DMS153 (cell line): ENCODE data around the gene RPS27L.
A peak's percentile ranks its signal among the peaks of the same experiment; 100 is the strongest.
"Not testable (repeated sequence)": the region's sequence is repeated elsewhere in the genome, so short reads cannot be mapped to it uniquely, and the experiment has no call there.

ENCODE experiments used
- DNase-seq: peaks from one replicate; lab custom pipeline; 2025; lab: John Stamatoyannopoulos, UW

Gene RPS27L

DNA sequence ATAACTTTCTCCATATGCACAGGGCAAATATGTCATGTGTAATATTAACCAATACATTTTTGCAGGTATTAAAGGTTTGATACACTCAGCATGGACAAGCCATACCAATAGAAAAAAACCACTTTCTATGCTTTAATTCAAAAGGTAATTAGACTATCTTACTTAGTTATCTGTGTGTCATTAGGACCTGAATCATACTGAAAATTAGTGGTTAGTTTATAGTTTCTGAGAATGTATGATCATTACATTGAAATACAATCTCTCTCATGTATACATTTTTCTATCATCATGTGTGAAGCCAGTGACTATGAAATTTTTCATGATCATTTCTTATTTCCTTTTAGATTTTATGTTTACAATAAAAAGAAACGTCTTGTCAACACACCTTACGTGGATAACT lies 16.3 kb downstream of the RPS27L start:
- DNase-seq: no peak

DNA sequence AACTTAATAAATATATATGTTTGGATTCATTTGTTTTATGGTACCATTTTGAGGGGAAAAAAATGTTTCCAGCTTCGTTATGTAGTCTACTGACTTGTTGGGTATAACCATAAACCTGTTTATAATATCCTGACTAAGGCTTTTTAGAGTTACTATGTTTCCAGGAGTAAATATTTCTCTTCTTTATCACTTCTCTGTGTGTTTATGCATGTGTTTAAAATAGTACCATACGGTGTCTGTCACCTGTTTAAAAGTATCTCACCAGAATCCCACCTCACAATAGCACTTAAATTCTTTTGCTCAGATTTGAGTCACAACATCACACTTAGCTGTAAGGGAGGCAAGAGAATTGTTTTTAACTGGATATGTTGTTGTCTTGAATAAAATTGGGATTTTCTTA lies 20.5 kb downstream of the RPS27L start:
- no peak for DNase-seq

DNA sequence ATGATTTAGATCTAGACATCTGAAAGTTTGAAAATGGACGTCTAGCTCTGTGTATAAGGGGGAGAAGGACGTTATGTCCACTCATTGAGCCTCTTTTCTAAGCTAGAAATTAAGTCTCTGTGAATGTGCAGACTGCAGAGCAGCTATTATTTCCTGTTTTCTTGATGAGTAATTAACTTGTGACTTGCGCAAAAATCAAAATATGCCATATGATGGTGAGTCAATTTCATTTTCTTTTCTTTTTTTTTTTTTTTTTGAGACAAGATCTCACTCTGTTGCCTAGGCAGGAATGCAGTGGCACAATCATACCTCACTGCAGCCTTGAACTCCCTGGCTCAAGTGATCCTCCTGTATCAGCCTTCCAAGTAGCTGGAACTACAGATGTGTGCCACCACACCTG lies 21.5 kb downstream of the RPS27L start:
- no peak for DNase-seq

DNA sequence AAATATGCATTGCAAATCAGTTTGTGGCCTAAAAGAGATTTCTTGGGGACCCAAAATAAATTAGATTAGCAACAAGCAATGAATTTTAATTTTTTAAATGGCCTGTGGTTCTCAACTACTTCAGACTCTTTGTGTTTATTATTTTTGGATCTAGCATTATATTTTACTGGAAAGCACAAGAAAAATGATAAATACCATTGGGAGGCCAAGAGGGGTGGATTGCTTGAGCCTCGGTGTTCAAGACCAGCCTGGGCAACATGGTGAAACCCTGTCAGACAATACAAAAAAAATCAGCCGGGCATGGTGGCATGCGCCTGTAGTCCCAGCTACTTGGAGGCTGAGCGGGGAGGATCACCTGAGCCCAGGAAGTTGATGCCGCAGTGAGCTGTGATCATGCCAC lies 22.0 kb downstream of the RPS27L start:
- DNase-seq: no peak

DNA sequence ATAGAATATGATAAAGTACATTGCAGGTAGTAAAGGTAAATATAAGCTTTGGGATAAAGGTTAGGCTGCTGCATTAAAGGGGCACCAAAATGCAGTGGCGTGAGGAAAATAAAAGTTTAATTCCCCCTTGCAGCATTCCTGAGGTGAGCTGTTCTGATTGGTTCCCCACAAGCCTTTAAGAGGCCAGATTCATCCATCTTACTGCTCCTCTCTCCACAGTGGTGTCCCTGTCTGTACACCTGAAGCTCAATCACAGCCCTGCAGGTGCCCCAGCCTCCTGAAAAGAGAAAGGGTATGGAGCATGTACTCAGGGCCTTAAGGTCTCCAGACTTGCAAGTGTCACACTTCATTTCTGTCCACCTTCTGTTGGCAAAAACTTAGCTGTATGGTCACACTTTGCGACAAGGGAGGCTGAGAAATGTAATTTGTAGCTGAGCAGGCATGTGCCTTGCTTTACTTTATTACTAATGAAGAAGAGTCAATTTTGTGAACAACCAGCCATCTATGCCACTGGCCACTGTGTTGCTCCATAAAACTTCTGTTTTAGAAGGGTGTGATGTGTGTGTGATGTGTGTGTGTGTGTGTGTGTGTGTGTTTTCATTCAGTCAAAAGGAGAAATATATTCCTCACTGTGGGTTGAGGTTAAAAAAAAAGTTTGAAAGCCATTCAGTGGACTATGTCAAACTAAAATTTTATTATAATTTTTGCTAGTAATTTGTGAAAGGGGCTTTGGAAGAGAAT lies 22.9 kb downstream of the RPS27L start:
- no peak for DNase-seq

DNA sequence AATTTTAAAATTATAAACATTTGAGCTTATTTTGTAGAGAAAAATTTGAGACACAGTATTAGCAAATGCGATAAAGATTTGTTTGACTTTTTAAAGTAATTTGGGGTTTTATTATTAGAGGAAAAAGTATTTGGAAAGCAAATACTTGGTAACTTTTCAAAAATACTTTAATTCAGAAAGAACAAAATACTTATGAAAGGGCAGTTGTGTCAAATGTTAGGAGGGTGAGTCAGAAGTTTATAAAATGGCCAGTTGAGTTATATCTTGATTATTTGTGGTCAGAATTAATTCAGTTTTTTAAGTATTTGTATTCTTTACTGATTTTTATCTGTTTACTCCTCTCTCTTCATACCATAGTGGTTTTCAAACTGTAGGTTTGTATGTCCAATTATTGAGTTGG lies 23.5 kb downstream of the RPS27L start:
- no peak for DNase-seq

DNA sequence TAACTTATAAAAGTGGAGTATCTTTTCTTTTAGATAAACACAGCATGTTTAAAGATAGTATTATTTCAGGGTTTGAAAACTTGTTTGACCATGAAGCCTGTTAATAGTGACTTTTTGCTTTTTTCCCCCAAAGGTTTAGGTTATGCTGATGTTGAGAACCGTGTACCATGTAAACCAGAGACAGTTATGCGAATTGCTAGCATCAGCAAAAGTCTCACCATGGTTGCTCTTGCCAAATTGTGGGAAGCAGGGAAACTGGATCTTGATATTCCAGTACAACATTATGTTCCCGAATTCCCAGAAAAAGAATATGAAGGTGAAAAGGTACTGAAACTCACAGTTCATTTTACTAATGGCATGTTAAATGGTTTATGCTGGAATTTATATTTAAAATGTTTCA lies 30.6 kb downstream of the RPS27L start:
- no peak for DNase-seq

DNA sequence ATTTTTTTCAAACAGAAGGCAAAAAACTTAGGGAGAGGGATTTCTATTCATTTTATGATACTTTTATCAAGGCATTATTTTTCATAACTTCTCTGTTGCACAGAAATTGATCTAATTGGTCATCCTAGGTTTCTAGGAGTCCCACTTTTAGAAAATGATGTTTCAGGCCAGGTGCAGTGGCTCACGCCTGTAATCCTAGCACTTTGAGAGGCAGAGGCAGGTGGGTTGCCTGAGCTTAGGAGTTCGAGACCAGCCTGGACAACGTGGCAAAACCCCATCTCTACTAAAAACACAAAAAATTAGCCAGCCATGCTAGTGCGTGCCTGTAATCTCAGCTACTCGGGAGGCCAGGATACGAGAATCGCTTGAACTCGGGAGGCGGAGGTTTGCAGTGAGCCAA lies 32.8 kb downstream of the RPS27L start:
- no peak for DNase-seq

DNA sequence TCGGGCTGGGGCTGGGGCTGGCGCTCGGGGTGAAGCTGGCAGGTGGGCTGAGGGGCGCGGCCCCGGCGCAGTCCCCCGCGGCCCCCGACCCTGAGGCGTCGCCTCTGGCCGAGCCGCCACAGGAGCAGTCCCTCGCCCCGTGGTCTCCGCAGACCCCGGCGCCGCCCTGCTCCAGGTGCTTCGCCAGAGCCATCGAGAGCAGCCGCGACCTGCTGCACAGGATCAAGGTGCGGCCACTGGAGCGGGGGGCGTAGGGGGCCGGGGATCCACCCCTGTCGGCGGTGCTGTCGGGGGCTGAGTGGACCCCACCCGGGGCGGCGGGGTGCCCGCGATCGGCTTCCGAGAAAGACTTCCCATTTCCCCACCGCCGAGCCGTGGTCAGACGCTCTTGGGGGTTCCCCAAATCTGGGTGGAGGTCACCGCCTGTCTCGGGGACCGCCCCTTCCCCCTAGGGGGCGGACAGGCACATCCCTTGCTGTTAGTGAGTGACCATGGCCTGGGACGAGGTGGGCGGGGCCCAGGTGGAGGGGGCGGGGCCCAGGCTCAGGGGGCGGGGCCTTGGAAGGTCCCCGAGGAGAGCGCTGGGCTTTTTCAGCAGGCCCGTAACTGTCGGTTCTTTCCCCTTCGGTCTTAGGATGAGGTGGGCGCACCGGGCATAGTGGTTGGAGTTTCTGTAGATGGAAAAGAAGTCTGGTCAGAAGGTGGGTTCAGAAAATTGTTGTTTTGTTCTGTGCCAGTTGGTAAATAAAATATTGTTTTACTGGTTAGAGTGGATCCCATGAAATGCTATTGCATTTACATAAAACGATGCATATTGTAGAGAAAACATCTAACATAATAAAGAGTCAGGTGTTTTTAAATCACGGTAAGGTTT lies 35.0 kb downstream of the RPS27L start:
- peak; percentile 2 for DNase-seq

DNA sequence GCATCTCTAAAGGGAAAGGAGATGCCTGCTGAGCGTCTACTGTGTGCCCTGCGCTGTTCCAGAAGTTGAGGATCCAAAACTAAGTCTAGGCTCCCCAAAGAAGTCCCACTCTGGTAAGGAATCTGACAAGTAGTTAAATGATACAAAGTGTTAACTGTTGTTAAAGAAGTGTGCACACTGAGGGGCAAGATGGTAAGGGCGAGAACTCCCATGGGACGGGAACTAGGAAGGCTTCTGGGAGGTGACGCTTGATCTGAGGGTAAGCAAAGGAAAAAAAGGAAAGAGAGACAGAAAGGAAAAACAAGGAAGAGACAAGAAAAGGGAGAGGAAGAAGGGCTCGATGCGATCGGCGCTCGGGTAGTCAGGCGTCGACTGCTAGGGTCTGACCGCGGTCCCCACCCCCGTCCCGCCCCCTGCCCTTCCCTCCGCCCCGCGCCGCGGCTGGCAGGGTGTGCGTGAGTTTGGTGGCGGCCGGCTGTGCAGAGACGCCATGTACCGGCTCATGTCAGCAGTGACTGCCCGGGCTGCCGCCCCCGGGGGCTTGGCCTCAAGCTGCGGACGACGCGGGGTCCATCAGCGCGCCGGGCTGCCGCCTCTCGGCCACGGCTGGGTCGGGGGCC lies 35.8 kb downstream of the RPS27L start, which contains the start of gene LACTB:
TSS of gene LACTB (plus strand) at position 480 of the 620 bp plus-strand sequence. CDS start at position 491, 11 bp downstream.
- DNase-seq: peak; percentile 29

DNA sequence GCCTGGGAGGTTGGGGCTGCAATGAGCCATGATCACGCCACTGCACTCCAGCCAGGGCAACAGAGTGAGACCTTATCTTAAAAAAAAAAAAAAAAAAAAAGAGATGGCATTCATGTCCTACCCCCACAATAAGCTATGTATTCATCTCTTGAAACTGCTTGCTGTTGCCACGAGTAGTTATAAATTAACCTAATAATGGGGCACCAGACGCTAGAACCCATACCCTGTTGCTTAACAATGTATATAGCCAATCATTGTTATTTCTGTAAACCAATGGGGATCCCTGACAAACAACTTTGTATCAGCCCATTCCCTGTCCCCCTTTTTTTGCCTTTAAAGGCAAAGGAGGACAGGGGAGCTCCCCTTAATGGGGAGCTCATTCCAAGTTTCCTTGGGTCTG lies 38.4 kb downstream of the RPS27L start:
- DNase-seq: no peak

DNA sequence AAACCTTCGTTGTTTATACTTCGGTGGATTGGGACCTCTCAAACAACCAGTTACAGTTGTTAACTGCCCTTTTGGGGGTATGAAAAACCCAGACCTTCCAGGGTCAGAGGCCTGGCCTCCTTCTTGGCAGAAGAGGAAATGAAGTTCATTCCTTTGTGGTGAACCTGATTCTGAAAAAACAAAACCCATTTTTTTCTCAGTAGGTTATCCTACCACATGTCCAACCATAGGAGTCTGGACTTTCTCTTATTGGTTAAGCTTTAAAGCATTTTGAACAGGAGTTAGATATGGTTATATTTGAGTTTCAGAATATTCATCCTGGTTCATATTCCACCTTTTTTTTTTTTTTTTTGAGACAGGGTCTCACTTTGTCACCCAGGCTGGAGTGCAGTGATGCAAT lies 42.8 kb downstream of the RPS27L start:
- no peak for DNase-seq

DNA sequence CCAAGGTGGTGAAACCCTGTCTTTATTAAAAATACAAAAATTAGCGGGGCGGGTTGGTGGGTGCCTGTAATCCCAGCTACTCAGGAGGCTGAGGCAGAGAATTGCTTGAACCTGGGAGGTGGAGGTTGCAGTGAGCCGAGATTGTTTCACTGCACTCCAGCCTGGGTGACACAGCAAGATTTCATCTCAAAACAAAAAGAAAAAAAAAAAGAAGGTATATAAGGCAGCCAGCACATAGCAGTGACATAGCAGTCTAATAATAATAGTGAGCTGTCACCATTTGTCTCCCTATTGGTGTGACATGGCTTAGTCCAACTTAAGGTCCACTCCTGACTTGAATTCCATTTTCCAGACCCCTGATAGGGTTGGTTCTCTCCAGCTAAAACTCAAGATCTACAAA lies 44.4 kb downstream of the RPS27L start:
- DNase-seq: no peak

DNA sequence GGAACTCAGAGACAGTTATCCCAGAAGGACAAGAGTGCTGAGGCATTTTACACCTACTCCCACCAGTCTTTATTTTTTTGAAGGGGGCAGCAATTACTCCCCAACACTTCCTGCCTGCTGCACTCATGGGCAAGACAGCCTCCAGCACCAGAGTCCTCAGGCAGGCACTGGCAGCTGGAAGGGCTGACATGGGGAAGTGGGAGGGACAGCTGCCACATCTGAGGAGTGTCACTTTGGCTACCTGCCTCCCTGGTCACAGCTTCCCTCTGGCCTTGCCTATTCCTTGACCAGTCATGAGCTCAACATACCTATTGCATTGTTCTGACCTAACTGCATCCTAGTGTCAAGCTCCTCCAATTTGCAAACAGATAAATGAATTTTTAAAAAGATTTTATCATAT lies 45.8 kb downstream of the RPS27L start:
- DNase-seq: no peak

DNA sequence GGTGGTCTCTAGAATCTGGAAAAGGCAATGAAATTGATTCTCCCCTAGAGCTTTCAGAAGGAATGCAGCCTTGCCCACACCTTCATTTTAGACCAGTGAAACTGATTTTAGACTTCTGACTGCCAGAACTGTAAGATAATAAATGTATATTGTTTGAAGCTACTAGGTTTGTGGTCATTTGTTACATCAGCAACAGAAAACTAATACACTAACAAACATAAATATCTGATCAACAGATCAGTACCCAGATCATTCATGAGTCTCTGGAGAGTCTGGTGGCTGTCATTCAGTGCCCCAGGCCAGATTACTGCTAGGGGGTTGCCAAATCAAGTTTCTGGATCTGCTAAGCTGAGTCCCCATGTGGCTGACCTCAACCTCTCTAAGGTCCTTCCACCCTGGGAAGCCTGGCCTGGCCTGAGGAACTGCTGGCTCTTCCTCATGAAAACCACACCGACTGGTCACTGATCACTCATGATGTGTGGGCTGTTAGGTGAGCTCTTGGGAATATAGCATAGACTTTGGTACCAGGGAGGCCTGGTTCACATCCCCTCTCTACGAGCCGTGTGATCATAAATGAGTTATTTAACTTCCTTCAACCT lies 46.8 kb downstream of the RPS27L start:
- no peak for DNase-seq

DNA sequence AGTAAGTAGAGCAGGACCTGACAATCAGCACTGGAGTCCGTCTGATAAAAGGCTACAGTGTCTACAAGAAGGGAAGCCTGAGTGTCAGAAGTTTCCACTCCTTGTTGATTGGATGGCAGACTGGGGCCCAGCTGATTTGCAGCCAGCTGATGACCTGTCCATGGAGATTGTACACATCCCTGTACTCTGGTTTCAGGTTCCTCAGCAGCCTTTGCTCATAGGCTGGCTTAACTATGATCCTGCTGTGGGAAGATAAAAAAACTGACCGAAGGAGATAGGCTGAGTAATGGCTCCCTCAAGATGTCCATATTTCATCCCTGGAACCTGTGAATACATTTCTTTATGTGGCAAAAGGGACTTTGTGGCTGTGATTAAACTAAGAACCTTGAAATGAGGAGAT lies 47.4 kb downstream of the RPS27L start:
- DNase-seq: no peak

DNA sequence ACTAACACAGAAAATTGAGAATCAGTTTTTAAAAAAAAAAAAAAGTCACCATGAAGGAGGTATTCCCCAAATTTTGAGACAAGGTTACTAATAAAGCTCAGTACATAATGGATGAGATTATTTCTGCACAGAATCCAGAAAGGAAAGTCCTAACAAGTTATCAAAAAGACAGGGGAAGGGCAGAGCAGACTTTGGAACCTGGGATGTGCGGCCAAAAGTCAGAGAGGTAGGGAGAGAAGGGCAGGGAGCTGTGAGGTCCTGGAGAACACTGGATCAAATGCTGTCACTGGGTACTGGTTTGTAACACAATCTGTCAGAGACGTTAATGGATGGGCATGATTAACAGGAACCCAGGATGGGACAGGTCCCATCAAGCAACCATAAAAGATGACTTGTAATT lies 47.8 kb downstream of the RPS27L start:
- no peak for DNase-seq

DNA sequence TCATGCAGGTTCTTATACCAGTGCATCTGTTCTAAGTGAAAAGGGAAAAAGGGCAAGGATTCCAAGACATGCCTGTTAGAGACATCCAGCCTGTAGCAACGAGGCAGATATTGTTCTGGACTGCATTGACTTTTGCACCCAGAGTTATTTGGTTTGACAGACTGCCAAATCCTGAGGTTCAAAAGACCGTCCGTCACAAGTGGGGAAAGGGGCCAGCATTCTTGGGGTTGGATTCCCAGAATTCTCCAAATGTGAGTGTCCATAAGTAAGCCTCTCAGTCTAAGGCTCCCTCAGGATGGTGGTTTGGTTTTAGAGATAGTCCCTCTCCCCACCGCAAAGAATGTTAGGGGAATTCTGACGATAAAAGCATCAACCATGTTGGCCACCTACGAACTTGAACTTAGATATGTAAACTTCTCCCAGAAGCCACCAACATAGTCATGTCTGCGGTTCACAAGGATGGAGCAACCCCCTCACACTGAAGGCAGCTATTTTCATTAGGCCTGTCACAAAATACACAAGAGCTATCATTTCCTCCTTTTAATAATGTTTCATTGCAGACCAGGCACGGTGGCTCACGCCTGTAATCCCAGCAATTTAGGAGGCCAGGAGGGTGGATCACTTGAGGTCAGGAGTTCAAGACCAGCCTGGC lies 49.3 kb downstream of the RPS27L start:
- no peak for DNase-seq

DNA sequence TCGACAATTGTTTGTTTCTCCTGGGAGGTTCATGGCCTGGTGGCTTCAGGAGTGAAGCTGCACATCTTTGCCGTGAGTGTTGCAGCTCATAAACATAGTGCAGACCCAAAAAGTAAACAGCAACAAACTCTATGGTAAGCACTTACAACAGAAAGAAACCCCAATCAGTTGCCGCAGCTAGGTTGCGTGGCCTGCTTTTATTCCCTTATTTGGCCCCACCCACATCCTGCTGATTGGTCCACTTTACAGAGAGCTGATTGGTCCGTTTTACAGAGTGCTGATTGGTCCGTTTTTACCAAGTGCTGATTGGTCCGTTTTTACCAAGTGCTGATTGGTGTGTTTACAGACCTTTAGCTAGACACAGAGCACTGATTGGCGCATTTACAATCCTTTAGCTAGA lies 51.9 kb downstream of the RPS27L start:
- DNase-seq: not testable (repeated sequence)

DNA sequence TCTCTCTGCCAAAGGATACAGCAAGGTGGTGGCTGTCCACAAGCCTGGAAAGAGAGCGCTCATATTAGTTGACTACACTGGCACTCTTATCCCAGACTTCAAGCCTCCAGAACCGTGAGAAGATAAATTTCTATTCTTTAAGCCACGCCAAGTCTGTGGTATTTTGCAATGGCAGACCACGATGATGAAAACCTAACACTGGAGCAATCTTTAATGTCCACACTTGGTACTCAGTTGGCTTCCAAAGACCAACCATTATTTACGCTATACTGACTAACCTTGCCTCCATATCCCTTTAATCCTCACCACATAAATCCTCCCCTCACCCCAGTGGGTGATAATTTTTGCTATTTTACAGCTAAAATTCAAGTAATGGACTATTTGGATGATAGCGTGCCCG lies 52.5 kb downstream of the RPS27L start:
- no peak for DNase-seq

DNA sequence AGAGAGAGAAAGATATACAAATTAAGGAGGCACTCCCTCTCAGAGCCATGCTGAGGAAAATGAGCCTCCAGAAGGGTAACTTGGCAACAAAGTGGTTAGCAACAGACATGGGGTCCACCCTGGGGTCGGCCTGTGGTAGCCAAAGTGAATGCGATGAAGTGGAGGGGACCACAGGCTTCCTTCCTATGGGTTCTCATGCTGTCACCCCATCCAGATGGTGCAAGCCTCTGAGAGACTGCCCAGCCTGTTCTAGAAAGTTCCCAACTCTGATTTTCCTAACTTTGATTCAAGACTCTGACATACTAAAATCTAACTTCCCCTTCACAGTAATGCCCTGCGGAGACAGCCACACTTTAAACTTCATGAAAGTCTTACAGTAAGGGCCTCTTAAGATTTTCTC lies 53.9 kb downstream of the RPS27L start:
- DNase-seq: no peak

DNA sequence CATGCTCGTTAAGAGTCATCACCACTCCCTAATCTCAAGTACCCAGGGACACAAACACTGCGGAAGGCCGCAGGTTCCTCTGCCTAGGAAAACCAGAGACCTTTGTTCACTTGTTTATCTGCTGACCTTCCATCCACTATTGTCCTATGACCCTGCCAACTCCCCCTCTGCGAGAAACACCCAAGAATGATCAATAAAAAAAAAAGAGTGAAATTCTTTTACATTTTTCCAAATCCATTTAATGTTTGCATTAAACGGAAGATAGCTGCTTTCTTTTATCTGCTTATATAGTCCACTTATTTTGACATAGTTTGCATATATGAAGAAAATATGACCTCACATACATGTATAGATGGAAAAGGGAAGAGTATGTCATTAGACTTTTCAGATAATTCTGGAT lies 57.7 kb downstream of the RPS27L start:
- DNase-seq: not testable (repeated sequence)
